Measurements from ENCODE around the gene TLCD3B.
A peak's percentile ranks its signal among the peaks of the same experiment; 100 is the strongest.

The TLCD3B gene, protein sequence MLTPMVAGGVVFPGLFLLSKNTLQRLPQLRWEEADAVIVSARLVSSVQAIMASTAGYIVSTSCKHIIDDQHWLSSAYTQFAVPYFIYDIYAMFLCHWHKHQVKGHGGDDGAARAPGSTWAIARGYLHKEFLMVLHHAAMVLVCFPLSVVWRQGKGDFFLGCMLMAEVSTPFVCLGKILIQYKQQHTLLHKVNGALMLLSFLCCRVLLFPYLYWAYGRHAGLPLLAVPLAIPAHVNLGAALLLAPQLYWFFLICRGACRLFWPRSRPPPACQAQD

GRCh38 chr16:30030841-30031413 is at the start of gene TLCD3B:
Gene TLCD3B, minus strand, starts transcription at chr16:30031271. Its CDS starts 744 bp downstream, at chr16:30030527.
- no peak for DNase-seq

DNA sequence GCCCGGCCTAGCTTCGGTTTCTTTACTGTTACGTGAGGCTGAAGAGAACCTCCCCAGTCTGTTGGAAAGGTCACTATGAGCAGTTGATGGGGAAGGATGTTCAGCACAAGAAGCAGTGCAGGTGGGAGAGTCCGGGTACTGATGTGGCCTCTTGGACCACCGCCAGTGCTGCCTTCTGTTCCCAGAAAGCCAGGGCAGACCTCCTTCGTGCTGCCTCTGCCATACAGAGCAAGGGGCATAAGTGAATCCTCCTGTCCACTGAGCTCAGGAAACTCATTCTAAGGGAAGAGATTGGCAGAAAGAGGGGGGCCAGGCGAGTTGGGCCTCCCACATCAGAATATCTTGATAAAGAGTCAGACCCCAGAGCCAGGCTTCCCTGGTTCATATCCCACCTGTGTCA is 48.4 kb upstream of the TLCD3B start:
- DNase-seq = no peak

GRCh38 chr16:30078744-30079143 is 47.7 kb upstream of the TLCD3B start:
- no peak for DNase-seq

DNA sequence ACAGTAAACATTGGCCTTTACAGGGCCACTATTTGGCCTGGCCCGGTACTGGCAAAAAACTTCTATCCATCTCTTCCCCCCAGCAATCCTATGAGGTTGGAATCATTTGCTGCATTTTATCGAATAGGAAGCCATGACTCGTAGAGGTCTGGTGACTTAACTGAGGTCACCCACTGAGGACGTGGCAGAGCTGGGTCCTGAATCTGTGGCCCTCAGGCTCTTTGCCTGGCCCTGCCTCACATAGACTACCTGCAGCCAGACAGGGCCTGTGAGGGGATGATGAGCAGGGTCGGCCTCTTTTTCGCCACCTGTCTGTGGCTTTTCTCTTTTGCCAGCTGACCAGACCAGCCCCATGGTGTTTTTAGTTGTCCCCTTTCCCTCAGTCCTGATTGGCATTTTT is 46.6 kb upstream of the TLCD3B start:
- no peak for DNase-seq

DNA sequence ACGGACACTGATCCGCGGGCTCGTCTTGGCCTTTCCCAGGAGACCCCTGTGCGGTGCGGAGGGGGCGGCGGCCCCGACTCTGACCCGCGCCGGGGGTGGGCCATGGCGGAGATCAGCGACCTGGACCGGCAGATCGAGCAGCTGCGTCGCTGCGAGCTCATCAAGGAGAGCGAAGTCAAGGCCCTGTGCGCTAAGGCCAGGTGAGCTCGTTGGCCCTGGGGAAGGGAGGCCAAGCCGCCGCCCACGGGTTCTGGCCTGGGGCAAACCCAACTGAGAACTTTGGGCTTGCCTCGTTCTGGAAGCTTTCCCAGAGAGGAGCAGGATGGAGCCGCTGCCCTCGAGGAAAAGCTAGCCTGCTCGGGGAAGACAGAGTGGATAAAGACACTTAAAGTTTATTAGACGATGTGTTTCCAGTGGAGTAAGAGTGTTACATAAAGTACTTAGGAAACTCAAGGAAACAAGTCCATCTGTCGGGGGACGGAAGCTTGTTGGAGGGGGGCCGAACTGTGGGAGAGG is 45.3 kb upstream of the TLCD3B start:
- DNase-seq = no peak

GRCh38 chr16:30075503-30076275 is 44.6 kb upstream of the TLCD3B start, which contains the start of gene PPP4C:
Gene PPP4C, plus strand, starts transcription at chr16:30075994. Its CDS starts 384 bp downstream, at chr16:30076378.
- peak; percentile 38 for DNase-seq

DNA sequence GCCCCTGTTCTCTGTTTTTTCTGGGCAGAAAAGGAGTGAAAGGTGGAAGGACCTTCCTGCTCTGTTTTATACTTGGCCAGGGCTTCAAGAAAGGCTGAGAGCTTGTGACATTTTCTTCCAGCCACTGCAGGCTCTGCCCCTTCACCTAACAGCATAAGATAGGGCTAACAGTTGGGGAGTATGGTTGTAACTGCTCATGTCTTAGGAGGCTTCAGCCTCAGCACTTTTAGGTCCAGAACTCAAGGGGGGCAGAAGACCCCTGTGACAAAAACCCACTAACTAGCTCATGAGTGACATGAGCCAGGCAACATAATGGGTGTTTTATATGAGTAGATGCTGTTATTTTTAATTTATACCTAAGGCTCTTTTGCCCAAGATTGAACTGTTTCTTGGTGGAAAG is 39.4 kb upstream of the TLCD3B start:
- no peak for DNase-seq

DNA sequence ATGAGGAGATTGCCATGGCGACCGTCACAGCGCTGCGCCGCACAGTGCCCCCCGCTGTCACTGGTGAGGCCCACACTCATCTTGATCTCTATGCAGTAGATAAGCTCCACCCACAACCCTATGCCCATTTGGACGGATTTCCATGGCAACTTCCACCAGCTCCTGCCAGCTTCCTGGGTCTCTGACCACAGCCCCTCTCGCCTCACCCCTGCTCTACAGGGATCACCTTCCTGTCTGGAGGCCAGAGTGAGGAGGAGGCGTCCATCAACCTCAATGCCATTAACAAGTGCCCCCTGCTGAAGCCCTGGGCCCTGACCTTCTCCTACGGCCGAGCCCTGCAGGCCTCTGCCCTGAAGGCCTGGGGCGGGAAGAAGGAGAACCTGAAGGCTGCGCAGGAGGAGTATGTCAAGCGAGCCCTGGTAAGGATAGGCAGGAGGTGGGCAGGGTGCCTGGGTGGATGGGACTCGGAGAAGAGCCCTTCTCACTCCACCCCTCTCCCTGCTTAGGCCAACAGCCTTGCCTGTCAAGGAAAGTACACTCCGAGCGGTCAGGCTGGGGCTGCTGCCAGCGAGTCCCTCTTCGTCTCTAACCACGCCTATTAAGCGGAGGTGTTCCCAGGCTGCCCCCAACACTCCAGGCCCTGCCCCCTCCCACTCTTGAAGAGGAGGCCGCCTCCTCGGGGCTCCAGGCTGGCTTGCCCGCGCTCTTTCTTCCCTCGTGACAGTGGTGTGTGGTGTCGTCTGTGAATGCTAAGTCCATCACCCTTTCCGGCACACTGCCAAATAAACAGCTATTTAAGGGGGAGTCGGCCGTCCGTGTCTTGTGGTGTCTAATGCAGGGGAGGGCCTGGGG is 38.8 kb upstream of the TLCD3B start:
- no peak for DNase-seq

DNA sequence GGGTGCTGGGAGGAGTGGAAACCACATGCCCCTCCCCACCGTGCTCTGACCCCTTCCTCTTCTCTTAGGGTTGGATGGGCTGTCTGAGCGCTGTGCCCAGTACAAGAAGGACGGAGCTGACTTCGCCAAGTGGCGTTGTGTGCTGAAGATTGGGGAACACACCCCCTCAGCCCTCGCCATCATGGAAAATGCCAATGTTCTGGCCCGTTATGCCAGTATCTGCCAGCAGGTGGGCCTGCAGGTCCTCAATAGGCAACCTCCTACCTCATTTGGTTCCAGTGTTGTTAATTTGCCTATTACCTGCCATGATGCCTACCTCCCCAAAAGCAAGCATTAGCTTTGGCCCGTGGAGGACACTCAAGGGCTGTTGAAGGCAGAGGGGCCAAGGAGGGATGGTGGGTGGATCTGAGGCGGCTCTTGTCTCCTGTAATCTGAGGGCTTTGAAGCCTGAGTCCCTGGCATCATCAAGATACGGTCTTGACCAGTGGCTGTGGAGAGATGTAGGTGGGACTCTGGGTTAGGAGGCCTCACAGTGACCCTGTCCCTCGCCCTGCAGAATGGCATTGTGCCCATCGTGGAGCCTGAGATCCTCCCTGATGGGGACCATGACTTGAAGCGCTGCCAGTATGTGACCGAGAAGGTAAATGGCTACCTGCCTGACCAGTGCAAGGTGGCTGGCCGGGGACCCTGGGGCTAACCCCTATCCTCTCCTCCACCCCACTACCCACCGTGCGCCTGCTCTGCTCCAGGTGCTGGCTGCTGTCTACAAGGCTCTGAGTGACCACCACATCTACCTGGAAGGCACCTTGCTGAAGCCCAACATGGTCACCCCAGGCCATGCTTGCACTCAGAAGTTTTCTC is 37.9 kb upstream of the TLCD3B start:
- DNase-seq = no peak

GRCh38 chr16:30068333-30068732 is 37.3 kb upstream of the TLCD3B start:
- DNase-seq = no peak

DNA sequence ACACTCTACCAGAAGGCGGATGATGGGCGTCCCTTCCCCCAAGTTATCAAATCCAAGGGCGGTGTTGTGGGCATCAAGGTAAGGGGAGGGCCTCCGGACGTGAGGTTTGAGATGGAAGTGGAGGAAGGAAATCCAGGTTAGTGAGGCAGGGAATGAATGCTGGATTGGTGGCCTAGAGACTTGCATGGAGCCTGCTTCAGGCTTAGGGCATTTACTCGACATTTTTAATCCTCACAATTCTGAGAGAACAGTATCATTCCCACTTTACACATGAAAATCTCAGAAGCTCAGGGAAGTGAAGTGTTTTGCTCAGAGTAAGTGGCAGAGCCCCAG is 36.5 kb upstream of the TLCD3B start:
- DNase-seq = no peak

- no peak for DNase-seq
Observed at GRCh38 chr16:30066761-30067583, 35.9 kb upstream of the TLCD3B start.

DNA sequence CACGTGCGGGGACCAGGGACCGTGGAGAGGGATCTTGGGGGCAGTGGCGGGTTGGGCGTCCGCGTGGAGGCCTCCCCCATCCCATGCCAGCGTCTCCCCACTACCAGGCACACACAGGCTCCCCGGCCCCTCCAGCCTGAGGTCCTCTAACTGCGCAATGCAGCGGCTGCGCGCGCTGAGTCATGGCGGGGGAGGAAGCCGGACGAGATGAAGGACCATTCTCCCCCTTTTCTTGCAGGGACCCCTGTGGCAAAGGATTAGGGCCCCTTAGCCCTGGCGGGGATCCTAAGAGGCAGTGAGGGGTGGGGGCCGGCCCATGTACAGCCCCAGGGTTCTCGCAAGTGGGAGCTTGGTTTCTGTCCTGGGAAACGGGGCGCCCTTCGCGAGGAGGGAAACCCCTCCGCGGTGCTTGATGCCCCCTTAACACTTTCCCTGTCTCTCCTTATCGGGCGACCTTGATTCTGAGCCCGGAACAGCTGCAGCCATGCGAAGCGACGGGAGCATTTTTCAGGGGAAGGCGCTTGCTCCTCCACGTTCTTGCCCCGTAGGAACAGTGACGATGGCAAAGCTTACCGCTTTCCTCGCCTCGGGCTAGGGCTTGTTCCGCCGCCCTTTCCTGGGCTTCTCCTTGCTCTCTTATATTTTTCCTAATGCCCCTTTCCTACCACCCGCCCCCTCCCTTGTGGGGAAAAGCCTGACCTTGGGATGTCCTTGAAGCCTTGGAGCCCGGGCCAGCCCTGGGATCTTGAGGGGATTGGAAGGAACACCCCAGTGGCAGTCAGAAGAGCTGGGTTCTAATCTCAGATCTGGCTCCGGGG is 35.1 kb upstream of the TLCD3B start:
- DNase-seq = no peak

GRCh38 chr16:30065102-30065942 is 34.3 kb upstream of the TLCD3B start, which contains the start of gene ALDOA:
Gene ALDOA, plus strand, starts transcription at chr16:30065760. Its CDS starts 1,138 bp downstream, at chr16:30066898.
- peak; percentile 85 for DNase-seq

GRCh38 chr16:30064729-30065101 is 33.6 kb upstream of the TLCD3B start:
- no peak for DNase-seq

- no peak for DNase-seq
Observed at GRCh38 chr16:30063893-30064728, 33.0 kb upstream of the TLCD3B start.

- no peak for DNase-seq
Observed at GRCh38 chr16:30063278-30063892, 32.3 kb upstream of the TLCD3B start.
